IPS-NIHi7 (cell line): Measurements from ENCODE around the gene RAB11FIP3.

ENCODE experiments used
- DNase-seq: peaks from one replicate; pipeline ENCODE4 v3.0.0; 2012; ENCODE audit warnings: mixed read lengths; ENCODE audit errors: extremely low spot score

RAB11FIP3 gene

GRCh38 chr16:424033-424622, 1.3 kb upstream of the RAB11FIP3 start:
- DNase-seq = no peak

GRCh38 chr16:424623-425081, 797 bp upstream of the RAB11FIP3 start:
- DNase-seq = no peak

GRCh38 chr16:425740-426114, 278 bp downstream of the RAB11FIP3 start:
- DNase-seq = no peak

- peak; percentile 44 for DNase-seq
These were observed 861 bp downstream of the RAB11FIP3 start for GRCh38 chr16:426115-426905.

GRCh38 chr16:426906-427249, 1.4 kb downstream of the RAB11FIP3 start:
- DNase-seq = no peak

GRCh38 chr16:427250-427649, 1.8 kb downstream of the RAB11FIP3 start:
- no peak for DNase-seq

- DNase-seq = no peak
These were observed 5.5 kb downstream of the RAB11FIP3 start for GRCh38 chr16:430904-431303.

GRCh38 chr16:440627-441026, 15.2 kb downstream of the RAB11FIP3 start:
- no peak for DNase-seq

GRCh38 chr16:441447-441846, 16.0 kb downstream of the RAB11FIP3 start:
- DNase-seq = no peak

GRCh38 chr16:442976-443375, 17.5 kb downstream of the RAB11FIP3 start:
- no peak for DNase-seq

GRCh38 chr16:444027-444426, 18.6 kb downstream of the RAB11FIP3 start:
- DNase-seq = no peak

- no peak for DNase-seq
These were observed 20.1 kb downstream of the RAB11FIP3 start for GRCh38 chr16:445566-445965.

GRCh38 chr16:450385-450784, 24.9 kb downstream of the RAB11FIP3 start:
- no peak for DNase-seq

- no peak for DNase-seq
These were observed 25.5 kb downstream of the RAB11FIP3 start for GRCh38 chr16:450785-451512.

- no peak for DNase-seq
These were observed 29.0 kb downstream of the RAB11FIP3 start for GRCh38 chr16:454397-454940.

- no peak for DNase-seq
These were observed 30.0 kb downstream of the RAB11FIP3 start for GRCh38 chr16:455453-455852.

GRCh38 chr16:456891-457483, 31.5 kb downstream of the RAB11FIP3 start:
- DNase-seq = no peak

- DNase-seq = no peak
These were observed 32.4 kb downstream of the RAB11FIP3 start for GRCh38 chr16:457732-458400.

- DNase-seq = no peak
These were observed 34.3 kb downstream of the RAB11FIP3 start for GRCh38 chr16:459761-460160.

GRCh38 chr16:460787-461186, 35.3 kb downstream of the RAB11FIP3 start:
- no peak for DNase-seq

- DNase-seq = no peak
These were observed 37.6 kb downstream of the RAB11FIP3 start for GRCh38 chr16:463071-463470.

- no peak for DNase-seq
These were observed 41.2 kb downstream of the RAB11FIP3 start for GRCh38 chr16:466651-467050.
